CD4-positive, alpha-beta T cell treated with Interferon gamma for 1 hour (primary cell): ENCODE measurements around the gene UBR4.
"Not testable (repeated sequence)": the region's sequence is repeated elsewhere in the genome, so short reads cannot be mapped to it uniquely, and the experiment has no call there.

Experiments used
- DNase-seq: peaks from one replicate; pipeline ENCODE4 v3.0.0-alpha.2; 2020

UBR4 gene

GRCh38 chr1:19219451-19219850 is 9.4 kb upstream of the UBR4 start:
- DNase-seq, result no peak

DNA sequence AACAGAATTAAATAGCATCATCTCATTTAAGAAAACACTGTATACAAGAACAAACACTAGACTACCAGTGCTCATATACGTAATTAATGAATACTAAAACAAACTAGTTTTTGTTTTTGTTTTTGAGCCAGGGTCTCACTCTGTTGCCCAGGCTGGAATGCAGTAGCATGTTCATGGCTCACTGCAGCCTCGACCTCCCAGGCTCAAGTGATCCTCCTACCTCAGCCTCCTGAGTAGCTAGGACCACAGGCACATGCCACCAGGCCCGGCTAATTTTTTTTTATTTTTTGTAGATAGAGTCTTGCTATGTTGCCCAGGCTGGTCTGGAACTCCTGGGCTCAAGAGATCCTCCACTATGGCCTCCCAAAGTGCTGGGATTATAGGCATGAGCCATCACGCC is 6.5 kb upstream of the UBR4 start:
- DNase-seq, result not testable (repeated sequence)

- DNase-seq, result no peak
Measured at GRCh38 chr1:19213580-19213979, 3.5 kb upstream of the UBR4 start.

DNA sequence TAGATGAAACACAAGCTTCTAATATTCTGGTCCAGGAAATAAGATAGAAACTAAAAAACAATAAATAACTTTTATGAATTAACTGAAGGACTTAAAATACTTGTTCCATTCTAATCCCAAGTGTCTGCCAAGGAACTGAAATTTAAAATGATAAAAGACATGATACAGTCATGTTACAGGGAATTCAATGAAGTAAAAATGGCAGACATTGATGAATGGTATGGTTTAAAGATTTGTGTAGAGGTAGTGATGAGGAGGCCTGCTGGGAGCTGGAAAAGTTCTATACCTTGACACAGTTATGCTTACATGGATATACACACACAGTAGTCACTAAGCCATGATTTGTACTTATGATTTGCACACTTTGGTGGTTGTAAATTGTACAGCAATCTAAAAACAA is 2.1 kb upstream of the UBR4 start:
- DNase-seq, result no peak

DNA sequence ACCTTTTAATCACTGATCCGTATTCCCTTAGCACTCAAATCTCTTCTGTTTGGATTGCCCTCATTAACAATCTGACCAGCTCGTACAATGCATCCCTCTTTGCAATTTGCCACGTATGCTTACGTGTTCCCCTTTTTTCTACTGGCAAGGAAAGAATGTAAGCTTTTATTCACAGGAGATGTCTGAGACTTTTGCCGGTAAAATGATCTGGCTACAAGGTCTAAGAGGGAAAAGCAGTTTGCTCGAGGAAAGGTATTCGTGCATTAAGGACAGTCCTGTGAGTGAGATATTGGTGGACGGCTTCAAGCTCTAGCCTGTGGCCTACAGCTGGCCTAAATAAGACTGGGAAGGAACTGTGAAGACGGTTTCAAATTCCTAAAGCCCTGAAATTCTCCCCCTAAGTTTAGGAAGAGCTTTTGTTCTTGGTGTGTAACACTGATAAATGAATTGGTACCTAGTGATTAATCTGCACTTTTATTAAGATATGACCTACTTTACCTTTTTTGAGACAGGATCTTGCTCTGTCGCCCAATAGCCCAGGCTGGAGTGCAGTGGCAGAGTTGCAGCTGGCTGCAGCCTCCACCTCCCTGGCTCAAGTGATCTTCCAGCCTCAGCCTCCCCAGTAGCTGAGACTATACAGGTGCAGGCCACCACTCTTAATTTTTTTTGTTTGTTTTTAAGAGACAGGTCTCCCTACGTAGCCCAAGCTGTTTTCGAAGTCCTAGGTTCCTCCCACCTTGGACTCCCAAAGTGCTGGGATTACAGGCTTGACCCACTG is 895 bp upstream of the UBR4 start:
- no peak for DNase-seq

GRCh38 chr1:19209439-19209989 is 552 bp downstream of the UBR4 start:
- DNase-seq, result peak; percentile 63

GRCh38 chr1:19208710-19209438 is 1.2 kb downstream of the UBR4 start:
- no peak for DNase-seq

- DNase-seq, result no peak
Measured at GRCh38 chr1:19206947-19207346, 3.1 kb downstream of the UBR4 start.

- no peak for DNase-seq
Measured at GRCh38 chr1:19205845-19206244, 4.2 kb downstream of the UBR4 start.

GRCh38 chr1:19205403-19205802 is 4.7 kb downstream of the UBR4 start:
- DNase-seq, result no peak

DNA sequence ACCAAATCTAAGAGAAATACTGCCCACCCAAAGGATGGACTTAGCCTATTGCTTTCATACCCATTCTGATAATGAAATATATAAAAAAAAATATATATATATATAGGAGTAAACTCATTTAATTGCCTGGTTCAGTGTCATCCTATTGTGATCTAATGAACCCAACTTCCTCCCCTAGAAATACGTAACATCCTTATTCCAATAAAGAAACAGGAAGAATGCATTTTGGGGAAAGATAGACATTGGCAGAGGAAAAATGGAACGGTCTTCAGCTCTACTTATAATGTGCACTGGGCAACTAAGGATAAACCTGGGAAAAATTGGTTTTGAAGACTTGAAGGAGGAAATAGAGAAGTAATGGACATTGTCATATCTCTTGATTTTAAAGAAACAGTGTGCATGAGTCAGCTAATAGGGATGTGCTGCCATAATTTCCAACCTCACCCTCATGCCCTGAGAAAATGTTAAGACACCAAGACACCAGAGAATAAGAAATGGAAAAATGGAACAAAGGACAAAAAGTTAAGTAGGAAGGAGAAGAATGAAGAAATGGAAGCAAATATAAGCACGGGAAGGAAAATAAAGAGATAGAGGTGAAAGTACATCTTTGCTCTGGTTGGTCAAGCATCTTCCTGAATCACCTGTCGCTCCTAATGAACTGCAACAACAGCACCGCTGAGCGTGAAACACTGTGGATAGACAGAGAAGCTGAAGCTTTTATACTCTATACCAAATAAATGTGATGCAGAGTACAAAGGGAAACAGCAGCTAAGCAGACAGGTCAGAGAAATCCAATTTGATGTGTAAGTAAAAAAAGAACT is 5.4 kb downstream of the UBR4 start:
- DNase-seq, result no peak

GRCh38 chr1:19203440-19203839 is 6.6 kb downstream of the UBR4 start:
- DNase-seq, result no peak

DNA sequence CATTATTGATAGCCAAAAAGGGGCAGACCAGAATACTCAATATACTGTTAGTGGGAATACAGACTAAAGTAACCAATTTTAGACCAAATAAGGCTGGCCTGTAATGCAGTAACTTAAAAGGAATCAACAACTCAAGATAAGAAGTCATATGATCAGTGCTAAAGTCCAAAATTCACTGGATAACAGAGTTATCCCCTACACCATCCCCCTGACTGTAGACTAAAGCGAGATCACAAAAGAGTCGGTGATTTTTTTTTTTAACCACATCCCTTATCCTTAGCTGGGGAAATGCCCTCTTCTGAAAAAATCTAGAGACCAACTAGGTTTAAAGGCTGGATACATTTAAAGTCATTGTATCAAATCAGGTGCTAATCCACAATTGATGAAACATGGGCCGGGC is 7.7 kb downstream of the UBR4 start:
- no peak for DNase-seq

DNA sequence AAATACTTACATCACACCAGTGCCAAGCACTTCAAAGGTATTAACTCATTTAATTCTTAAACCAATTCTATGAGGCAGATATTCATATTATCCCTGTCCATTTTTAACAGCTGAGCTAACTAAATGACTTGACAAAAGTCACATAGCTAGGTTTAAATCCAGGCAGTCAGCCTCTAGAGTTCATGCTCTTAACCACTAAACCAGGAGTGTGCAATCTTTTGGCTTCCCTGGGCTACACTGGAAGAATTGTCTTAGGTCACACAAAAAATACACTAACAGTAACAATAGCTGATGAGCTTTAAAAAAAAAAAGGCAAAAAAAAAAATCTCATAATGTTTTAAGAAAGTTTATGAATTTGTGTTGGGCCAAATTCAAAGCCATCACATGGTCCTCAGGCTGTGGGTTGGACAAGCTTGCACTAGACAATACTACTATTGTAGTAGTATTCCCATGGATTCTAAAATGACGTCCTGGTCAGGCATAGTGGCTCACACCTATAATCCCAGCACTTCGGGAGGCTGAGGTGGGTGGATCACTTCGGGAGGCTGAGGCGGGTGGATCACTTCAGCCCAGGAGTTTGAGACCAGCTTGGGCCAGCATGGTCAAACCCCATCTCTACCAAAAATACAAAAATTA is 10.0 kb downstream of the UBR4 start:
- no peak for DNase-seq

DNA sequence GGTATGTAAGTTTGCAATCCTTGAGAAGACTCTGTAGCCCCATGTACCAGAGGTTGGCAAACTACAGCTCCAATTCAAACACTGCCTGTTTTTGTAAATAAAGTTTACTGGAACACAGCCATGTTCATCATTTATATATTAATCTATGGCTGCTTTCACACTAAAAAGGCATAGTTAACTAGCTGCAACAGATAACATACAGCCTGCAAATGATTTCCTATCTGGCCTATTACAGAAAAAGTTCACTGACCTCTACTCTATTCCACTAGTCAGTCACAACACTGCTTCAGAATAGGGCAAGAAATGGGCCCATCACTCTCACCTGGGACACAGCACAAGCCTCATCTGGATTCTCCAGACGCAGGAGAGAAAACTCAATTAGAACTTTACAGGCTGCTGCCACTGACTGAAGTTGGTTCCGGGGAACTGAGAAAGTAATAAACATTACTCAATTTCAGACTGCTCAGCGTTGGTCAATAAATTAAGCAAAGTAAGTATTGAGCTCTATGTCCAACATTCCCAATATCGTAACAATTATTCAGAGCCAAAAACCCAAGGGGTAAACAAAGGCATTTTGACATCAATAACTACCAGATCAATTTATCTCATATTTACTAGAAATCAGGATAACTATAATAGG is 10.6 kb downstream of the UBR4 start:
- no peak for DNase-seq

GRCh38 chr1:19198820-19199219 is 11.2 kb downstream of the UBR4 start:
- no peak for DNase-seq

DNA sequence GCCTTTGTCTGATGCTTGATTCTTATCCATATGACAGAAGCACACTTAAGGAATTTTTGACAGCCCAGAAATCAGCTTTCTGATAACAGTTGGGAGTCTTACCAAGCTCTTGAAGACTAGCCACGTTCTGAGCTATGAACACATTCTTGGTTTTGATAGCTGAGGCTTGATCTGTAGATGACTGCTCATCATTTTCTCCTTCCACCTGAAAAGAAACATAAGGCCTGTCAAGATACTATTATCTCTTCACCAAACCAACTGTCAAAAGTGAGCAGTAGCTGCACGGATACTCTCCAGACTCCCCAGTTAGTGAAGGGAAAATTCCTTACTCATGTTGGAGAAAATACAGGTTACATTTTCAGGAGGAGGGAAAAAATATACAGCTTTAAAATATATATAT is 12.2 kb downstream of the UBR4 start:
- no peak for DNase-seq

GRCh38 chr1:19196331-19196730 is 13.7 kb downstream of the UBR4 start:
- no peak for DNase-seq

- DNase-seq, result no peak
Measured at GRCh38 chr1:19193004-19193403, 17.1 kb downstream of the UBR4 start.

- no peak for DNase-seq
Measured at GRCh38 chr1:19191811-19192210, 18.3 kb downstream of the UBR4 start.

GRCh38 chr1:19190468-19190867 is 19.6 kb downstream of the UBR4 start:
- no peak for DNase-seq

GRCh38 chr1:19189270-19189669 is 20.8 kb downstream of the UBR4 start:
- no peak for DNase-seq
